AG09309 (cell line): ENCODE measurements around the gene DCAF11.

ENCODE experiments used
- DNase-seq: peaks from one replicate; pipeline ENCODE4 v3.0.0-alpha.2; 2010; ENCODE audit warnings: low read depth
- H3K4me3 ChIP-seq: 2 replicates; pipeline ENCODE4 v1.5.1; 2011; ENCODE audit warnings: mild to moderate bottlenecking, low read depth, low read length, moderate library complexity; ENCODE audit not compliant: control insufficient read depth
- TF ChIP-seq, protein P1 (sequence below): IDR thresholded peaks from 2 replicates; pipeline ENCODE4 v1.5.1; 2011; ENCODE audit warnings: mild to moderate bottlenecking, low read depth, low read length, inconsistent platforms; ENCODE audit not compliant: insufficient read depth, control insufficient read depth; ENCODE audit errors: missing control alignments

The DCAF11 gene

DNA sequence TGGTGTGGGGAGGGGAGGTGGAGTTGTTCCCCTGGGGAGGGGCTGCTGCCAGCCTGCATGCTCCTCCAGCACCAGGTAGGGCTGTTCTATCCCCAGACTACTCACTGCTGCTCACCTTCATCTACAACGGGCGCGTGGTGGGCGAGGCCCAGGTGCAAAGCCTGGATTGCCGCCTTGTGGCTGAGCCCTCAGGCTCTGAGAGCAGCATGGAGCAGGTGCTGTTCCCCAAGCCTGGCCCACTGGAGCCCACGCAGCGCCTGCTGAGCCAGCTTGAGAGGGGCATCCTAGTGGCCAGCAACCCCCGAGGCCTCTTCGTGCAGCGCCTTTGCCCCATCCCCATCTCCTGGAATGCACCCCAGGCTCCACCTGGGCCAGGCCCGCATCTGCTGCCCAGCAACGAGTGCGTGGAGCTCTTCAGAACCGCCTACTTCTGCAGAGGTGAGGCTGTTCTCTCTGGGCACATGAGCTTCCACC is 50.0 kb downstream of the DCAF11 start:
- no peak for DNase-seq
- TF ChIP-seq, protein P1, sequence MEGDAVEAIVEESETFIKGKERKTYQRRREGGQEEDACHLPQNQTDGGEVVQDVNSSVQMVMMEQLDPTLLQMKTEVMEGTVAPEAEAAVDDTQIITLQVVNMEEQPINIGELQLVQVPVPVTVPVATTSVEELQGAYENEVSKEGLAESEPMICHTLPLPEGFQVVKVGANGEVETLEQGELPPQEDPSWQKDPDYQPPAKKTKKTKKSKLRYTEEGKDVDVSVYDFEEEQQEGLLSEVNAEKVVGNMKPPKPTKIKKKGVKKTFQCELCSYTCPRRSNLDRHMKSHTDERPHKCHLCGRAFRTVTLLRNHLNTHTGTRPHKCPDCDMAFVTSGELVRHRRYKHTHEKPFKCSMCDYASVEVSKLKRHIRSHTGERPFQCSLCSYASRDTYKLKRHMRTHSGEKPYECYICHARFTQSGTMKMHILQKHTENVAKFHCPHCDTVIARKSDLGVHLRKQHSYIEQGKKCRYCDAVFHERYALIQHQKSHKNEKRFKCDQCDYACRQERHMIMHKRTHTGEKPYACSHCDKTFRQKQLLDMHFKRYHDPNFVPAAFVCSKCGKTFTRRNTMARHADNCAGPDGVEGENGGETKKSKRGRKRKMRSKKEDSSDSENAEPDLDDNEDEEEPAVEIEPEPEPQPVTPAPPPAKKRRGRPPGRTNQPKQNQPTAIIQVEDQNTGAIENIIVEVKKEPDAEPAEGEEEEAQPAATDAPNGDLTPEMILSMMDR, result no peak
- H3K4me3 ChIP-seq, result no peak overlapping the region

DNA sequence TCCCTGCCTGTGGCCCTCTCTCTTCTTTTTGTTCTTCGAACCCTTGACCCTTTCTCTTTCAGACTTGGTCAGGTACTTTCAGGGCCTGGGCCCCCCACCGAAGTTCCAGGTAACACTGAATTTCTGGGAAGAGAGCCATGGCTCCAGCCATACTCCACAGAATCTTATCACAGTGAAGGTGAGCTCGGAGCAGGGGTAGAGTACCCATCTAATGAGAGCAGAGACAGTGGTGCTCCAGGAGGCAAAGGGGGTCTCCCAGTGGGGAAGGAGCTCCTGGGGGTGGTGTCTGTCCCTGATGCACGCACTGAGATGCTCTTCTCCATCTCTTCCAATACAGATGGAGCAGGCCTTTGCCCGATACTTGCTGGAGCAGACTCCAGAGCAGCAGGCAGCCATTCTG is 51.2 kb downstream of the DCAF11 start:
- no peak for DNase-seq
- H3K4me3 ChIP-seq, result no peak overlapping the region
- TF ChIP-seq, protein P1, result no peak

DNA sequence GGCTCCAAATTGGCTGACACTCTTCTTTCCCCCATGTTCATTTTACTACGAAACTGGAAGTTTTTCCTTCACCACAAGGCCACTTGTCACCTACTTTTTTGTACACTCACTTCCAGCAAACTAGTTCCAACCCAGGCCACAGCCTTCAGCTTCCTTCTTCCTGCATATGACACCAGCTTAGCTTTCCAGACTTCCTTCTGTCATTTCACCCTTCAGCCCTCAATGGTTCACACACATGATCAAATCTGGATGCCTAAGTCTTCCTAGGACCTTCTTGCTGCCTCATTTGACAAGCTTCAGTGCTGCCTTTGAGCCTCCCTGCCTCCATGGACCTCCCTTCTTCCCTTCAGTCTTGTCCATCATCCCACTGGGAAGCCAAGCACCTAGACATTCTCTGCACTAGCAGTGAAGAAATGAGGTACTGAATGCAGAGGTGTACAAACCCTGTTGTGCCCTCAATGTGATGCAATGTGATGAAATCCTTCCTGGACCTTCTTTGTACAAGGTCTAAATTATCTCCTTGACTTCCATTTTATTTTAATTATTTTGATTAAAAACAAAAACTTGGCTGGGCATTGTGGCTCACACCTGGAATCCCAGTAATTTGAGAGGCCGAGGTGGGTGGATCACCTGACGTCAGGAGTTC is 53.0 kb downstream of the DCAF11 start:
- TF ChIP-seq, protein P1, result no peak
- no peak for DNase-seq
- H3K4me3 ChIP-seq, result no peak overlapping the region

DNA sequence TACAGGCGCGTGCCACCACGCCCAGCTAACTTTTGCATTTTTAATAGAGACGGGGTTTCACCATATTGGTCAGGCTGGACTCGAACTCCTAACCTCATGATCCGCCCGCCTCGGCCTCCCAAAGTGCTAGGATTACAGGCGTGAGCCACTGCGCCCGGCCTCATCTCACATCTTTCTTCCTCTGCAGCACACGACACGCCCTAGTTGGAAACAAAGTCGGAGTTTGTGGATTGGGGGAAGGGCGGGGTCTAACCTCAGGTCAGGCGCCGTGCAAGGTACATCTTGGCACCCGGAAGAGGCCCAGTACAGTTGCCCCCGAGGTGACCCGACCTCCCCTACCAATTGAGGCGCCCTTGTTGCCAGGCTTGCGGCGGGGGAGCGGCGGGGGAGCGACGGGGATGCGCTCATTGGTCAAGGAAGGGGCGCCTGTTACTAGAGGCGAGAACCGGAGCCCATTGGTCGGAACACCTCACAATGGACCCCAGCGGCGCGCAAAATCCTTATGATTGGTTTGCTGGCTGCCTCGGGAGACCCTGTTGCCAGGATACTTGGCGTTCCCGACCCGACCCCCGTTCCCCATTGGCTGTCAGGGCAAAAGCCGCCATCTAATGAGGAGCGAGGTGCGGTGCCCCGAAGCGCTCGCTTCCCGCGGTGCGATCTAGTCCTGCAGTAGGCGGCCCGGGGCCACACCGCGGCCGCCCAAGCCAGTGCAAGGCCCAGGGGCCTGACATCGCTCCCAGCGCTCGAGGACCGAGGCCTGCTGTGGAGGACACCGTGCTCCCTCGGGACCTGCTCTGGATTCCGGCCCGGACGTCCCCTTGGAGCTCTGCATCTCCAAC is 57.1 kb downstream of the DCAF11 start, which contains the start of gene REC8:
Gene REC8 (plus strand): TSS at position 659 of the 839 bp plus-strand sequence. CDS start 473 bp downstream, outside the sequence.
- H3K4me3 ChIP-seq, result no peak within 1 kb of the TSS
- TF ChIP-seq, protein P1, result no peak
- DNase-seq, result no peak

DNA sequence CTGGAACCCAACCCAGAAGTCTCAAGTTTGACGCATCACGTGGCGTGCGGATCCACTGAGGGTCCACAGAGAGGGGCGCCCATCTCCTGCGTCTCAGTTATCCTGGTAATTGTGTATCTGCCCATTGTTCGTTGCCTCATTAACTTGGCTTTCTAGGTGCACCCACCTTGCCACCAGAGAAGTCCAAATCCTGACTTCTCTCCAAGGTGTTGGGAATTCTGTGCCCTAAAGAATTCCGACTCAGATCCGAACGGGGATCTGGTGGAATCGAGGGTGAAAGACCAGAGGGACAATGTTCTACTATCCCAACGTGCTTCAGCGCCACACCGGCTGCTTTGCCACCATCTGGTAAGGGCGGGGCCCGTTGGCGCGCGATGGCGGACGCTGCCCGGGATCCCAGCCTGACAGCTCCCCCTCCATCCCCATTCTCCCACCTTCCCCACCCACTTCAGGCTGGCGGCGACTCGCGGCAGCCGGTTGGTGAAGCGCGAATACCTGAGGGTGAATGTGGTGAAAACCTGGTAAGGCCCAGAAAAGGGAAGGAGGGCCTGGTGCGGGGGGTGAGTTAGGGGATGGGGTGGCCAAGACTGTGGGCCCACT is 57.8 kb downstream of the DCAF11 start:
- TF ChIP-seq, protein P1, result no peak
- no peak for DNase-seq
- H3K4me3 ChIP-seq, result no peak overlapping the region

DNA sequence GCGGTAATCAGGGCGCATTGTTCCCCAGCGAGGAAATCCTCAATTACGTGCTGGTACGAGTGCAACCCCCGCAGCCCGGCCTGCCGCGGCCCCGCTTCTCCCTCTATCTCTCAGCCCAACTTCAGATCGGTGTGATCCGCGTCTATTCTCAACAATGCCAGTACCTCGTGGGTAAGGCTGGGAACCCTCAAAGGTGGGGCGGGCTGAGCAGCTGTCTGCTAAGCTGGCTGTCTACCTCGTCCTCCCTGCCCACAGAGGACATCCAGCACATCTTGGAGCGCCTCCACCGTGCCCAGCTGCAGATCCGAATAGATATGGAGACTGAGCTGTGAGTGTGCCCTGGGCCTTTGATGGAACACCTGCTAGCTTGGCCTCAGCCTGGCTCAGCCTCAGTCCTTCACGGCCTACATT is 58.3 kb downstream of the DCAF11 start:
- TF ChIP-seq, protein P1, result no peak
- DNase-seq, result no peak
- no peak overlapping the region for H3K4me3 ChIP-seq
